Body of pancreas (tissue), 4 donors: ENCODE results near the gene ARHGDIA.

Experiments used
- CTCF ChIP-seq, 7 experiments: fragments of 450-650 bp in 4 of 7; fragments of 200-600 bp in 3 of 7; sonication (generic) in 3 of 7; IDR thresholded peaks; one replicate each; pipeline ENCODE4 v1.5.1; 2016 to 2019; ENCODE audit warnings: antibody characterized with exemption in 7 of 7
- POLR2A ChIP-seq, 3 donors: fragments of 450-650 bp; IDR thresholded peaks; one replicate each; pipeline ENCODE4 v1.6.1; 2016; ENCODE audit warnings: antibody characterized with exemption in 3 of 3, mild to moderate bottlenecking in 2 of 3

GRCh38 chr17:81865358-81865732, 5.8 kb downstream of the ARHGDIA start:
- TF ChIP-seq CTCF (IDR thresholded peaks at IDR 0.05) (no peak), POLR2A (IDR thresholded peaks at IDR 0.05) (no peak)
